ENCODE data around the gene PPP3R2. TPM values are rescaled to one million over a fixed set of nuclear protein-coding genes. Genes with fewer than 3 reads are reported as not detected.

Gene PPP3R2
- total and polyA plus RNA-seq, 2 donors (not counting 3 experiments of a cell fraction or from before 2014, with no cell fraction given) = not detected

DNA sequence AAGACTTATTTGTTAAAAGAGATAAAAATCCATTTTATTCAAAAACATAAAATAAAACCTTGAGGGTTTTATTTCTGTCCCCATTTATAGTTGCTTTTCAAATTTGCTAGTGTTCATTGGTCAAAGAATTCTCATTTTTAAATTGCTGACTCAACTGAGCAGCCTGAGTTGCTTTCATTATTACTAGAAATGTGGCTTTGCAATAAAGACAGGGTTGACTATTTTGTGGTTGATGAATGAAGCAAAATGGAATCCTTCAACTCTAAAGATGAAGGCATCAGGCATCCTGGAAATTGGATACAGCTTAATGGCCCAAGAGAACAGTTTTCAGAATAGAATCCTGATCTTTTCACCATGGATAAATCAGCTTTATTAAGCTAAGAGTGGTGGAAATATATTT is 23.9 kb upstream of the PPP3R2 start:
- POLR2A ChIA-PET = no interaction called here
- no peak overlapping the region for H2AFZ ChIP-seq (ENCODE audit: low read depth, low read length)
- H3K27me3 ChIP-seq (ENCODE audit: control insufficient read depth in 2 of 2, insufficient read depth in 2 of 2, low read length in 2 of 2) = no peaks in the 10 kb centered on the region
- H3K4me3 ChIP-seq (replicated peaks in 1 of 3; ENCODE audit: insufficient read depth in 1 of 3, low read depth in 1 of 3, low read length in 3 of 3) = no peak overlapping the region
- no TSS peak for BruUV-seq (replicated peaks)
- no peaks in the 10 kb centered on the region for H3K4me1 ChIP-seq (ENCODE audit: control insufficient read depth, extremely low read depth, insufficient read depth, low read length)
- H3K9me1 ChIP-seq (replicated peaks; ENCODE audit: control insufficient read depth, extremely low read depth, insufficient read depth, low read length) = no peaks in the 10 kb centered on the region
- no peak overlapping the region for H3K9ac ChIP-seq (replicated peaks; ENCODE audit: extremely low read depth, insufficient read depth, low read length)
- H3K4me2 ChIP-seq (ENCODE audit: insufficient read depth, low read length) = no peak overlapping the region
- H3K79me2 ChIP-seq (ENCODE audit: control insufficient read depth, insufficient read depth, low read length) = no peaks in the 10 kb centered on the region
- no peaks in the 10 kb centered on the region for H4K20me1 ChIP-seq (replicated peaks; ENCODE audit: control insufficient read depth, extremely low read depth, insufficient read depth, low read length)
- no peak for DNase-seq (ENCODE audit: low read depth, low spot score)
- no peaks in the 10 kb centered on the region for H3K9me3 ChIP-seq (replicated peaks; ENCODE audit: control insufficient read depth, insufficient read depth, low read length)
- intact Hi-C loops (cut with micrococcal nuclease) = no loop called here
- TF ChIP-seq FOS (IDR thresholded peaks at IDR 0.05; ENCODE audit: borderline replicate concordance, insufficient read depth, low read length) (no peak), MYC (IDR thresholded peaks at IDR 0.05; ENCODE audit: low read depth, low read length) (no peak), GATA2 (IDR thresholded peaks at IDR 0.05; ENCODE audit: insufficient read depth, insufficient read length, low read depth, low read length) (no peak), POLR2A (IDR thresholded peaks at IDR 0.05; ENCODE audit: low read depth, low read length) (no peak), POLR2AphosphoS5 (IDR thresholded peaks at IDR 0.05; ENCODE audit: insufficient read depth, low read depth, low read length) (no peak), JUN (IDR thresholded peaks at IDR 0.05; ENCODE audit: borderline replicate concordance, insufficient read depth, insufficient read length, low read depth) (no peak), EZH2 (IDR thresholded peaks at IDR 0.05; ENCODE audit: borderline replicate concordance, low read depth, low read length, severe bottlenecking) (no peak)
- TF ChIP-seq, protein P1, sequence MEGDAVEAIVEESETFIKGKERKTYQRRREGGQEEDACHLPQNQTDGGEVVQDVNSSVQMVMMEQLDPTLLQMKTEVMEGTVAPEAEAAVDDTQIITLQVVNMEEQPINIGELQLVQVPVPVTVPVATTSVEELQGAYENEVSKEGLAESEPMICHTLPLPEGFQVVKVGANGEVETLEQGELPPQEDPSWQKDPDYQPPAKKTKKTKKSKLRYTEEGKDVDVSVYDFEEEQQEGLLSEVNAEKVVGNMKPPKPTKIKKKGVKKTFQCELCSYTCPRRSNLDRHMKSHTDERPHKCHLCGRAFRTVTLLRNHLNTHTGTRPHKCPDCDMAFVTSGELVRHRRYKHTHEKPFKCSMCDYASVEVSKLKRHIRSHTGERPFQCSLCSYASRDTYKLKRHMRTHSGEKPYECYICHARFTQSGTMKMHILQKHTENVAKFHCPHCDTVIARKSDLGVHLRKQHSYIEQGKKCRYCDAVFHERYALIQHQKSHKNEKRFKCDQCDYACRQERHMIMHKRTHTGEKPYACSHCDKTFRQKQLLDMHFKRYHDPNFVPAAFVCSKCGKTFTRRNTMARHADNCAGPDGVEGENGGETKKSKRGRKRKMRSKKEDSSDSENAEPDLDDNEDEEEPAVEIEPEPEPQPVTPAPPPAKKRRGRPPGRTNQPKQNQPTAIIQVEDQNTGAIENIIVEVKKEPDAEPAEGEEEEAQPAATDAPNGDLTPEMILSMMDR (IDR thresholded peaks at IDR 0.05; ENCODE audit: extremely low read depth in 1 of 2, insufficient read depth in 1 of 2, low read depth in 1 of 2, low read length in 2 of 2) = no peak
- TF ChIP-seq, protein P2, sequence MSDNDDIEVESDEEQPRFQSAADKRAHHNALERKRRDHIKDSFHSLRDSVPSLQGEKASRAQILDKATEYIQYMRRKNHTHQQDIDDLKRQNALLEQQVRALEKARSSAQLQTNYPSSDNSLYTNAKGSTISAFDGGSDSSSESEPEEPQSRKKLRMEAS (IDR thresholded peaks at IDR 0.05; ENCODE audit: insufficient read depth, insufficient read length) = no peak
- H3K36me3 ChIP-seq (ENCODE audit: control insufficient read depth in 2 of 2, extremely low read depth in 1 of 2, insufficient read depth in 2 of 2, low read length in 2 of 2) = no peaks in the 10 kb centered on the region
- no peak for FAIRE-seq
- H3K27ac ChIP-seq (ENCODE audit: insufficient read depth, low read depth, low read length) = no peak overlapping the region
- dilution Hi-C loops (cut with MboI; ENCODE audit: extremely low pct_ligation_motif_present, low sequenced_read_pairs) = no loop called here
- CTCF ChIA-PET = no interaction called here
